Peyer's patch (tissue), 4 donors: Measurements from ENCODE around the gene SZT2.

Source experiments
- POLR2A ChIP-seq, 2 donors: fragments of 450-650 bp; IDR thresholded peaks; one replicate each; pipeline ENCODE4 v1.5.1; 2017; ENCODE audit warnings: antibody characterized with exemption in 2 of 2, mild to moderate bottlenecking in 2 of 2, moderate library complexity in 2 of 2
- TF ChIP-seq, protein P1 (sequence below), 6 experiments: fragments of 450-650 bp in 4 of 6; fragments of 200-600 bp in 2 of 6; sonication (generic) in 1 of 6; IDR thresholded peaks; one replicate each; pipeline ENCODE4 v1.5.1; 2017 to 2019; ENCODE audit warnings: antibody characterized with exemption in 6 of 6, mild to moderate bottlenecking in 3 of 6, moderate library complexity in 1 of 6

DNA sequence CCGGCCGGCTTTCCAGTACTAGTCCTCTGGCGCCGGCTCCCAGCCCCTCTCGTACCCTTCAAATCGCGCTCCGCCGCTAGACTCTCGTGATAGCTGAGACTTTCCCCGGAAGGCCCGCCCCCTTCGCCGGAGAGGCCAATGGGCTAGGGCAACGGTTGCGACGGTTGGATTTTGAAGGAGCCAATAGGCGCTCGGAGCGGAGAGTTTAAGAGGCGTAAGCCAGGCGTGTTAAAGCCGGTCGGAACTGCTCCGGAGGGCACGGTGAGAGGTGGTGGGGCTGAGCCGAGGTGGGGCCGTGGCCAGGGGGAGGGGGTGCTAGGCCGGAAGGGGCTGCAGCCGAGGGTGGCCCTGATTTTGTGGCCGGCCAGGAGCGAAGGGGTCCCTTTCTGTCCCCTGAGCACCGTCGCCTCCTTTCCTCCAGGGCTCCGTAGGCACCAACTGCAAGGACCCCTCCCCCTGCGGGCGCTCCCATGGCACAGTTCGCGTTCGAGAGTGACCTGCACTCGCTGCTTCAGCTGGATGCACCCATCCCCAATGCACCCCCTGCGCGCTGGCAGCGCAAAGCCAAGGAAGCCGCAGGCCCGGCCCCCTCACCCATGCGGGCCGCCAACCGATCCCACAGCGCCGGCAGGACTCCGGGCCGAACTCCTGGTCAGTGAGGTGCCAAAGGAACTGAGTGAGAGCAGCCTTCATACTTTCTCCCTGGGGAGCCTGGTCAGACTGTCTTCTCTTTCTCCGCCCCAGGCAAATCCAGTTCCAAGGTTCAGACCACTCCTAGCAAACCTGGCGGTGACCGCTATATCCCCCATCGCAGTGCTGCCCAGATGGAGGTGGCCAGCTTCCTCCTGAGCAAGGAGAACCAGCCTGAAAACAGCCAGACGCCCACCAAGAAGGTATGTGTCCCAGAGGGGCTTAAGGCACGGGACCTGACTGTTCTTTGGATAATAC, 30.7 kb upstream of the SZT2 start, which contains the start of gene CDC20:
- no peak for TF ChIP-seq POLR2A (IDR thresholded peaks at IDR 0.05)
- TF ChIP-seq, protein P1, sequence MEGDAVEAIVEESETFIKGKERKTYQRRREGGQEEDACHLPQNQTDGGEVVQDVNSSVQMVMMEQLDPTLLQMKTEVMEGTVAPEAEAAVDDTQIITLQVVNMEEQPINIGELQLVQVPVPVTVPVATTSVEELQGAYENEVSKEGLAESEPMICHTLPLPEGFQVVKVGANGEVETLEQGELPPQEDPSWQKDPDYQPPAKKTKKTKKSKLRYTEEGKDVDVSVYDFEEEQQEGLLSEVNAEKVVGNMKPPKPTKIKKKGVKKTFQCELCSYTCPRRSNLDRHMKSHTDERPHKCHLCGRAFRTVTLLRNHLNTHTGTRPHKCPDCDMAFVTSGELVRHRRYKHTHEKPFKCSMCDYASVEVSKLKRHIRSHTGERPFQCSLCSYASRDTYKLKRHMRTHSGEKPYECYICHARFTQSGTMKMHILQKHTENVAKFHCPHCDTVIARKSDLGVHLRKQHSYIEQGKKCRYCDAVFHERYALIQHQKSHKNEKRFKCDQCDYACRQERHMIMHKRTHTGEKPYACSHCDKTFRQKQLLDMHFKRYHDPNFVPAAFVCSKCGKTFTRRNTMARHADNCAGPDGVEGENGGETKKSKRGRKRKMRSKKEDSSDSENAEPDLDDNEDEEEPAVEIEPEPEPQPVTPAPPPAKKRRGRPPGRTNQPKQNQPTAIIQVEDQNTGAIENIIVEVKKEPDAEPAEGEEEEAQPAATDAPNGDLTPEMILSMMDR (IDR thresholded peaks at IDR 0.05) = no peak
